Smooth muscle cell (in vitro differentiated cells): Measurements from ENCODE around the gene RND2. TPM values are rescaled to one million over a fixed set of nuclear protein-coding genes. Genes with fewer than 3 reads are reported as not detected.

Source experiments
- DNase-seq: peaks from one replicate; lab custom pipeline; 2025; ENCODE audit not compliant: unreplicated experiment; lab: John Stamatoyannopoulos, UW
- H2AFZ ChIP-seq: fragments of 200-600 bp; sonication (generic); 2 replicates; pipeline ENCODE4 v1.6.0; 2016; ENCODE audit warnings: antibody characterized with exemption, low read depth, mild to moderate bottlenecking
- H3F3A ChIP-seq: fragments of 200-600 bp; sonication (generic); 2 replicates; pipeline ENCODE4 v1.6.0; 2017; ENCODE audit warnings: antibody characterized with exemption, low read depth
- H3K27ac ChIP-seq: fragments of 200-600 bp; sonication (generic); 2 replicates; pipeline ENCODE4 v1.5.1; 2016; ENCODE audit warnings: low read depth, mild to moderate bottlenecking
- H3K27me3 ChIP-seq: fragments of 200-600 bp; sonication (generic); 2 replicates; pipeline ENCODE4 v1.6.1; 2016; ENCODE audit warnings: low read depth, mild to moderate bottlenecking
- H3K36me3 ChIP-seq: fragments of 200-600 bp; sonication (generic); 2 replicates; pipeline ENCODE4 v1.5.1; 2016; ENCODE audit warnings: low read depth
- H3K4me1 ChIP-seq: fragments of 200-600 bp; sonication (generic); 2 replicates; pipeline ENCODE4 v1.5.1; 2016; ENCODE audit warnings: low read depth
- H3K4me2 ChIP-seq: fragments of 200-600 bp; sonication (generic); 2 replicates; pipeline ENCODE4 v1.6.0; 2016; ENCODE audit warnings: mild to moderate bottlenecking
- H3K4me3 ChIP-seq: fragments of 200-600 bp; sonication (generic); 2 replicates; pipeline ENCODE4 v1.5.1; 2016; ENCODE audit warnings: mild to moderate bottlenecking
- H3K79me2 ChIP-seq: fragments of 200-600 bp; sonication (generic); 2 replicates; pipeline ENCODE4 v1.6.0; 2016; ENCODE audit warnings: low read depth, mild to moderate bottlenecking
- H3K9ac ChIP-seq: fragments of 200-600 bp; sonication (generic); 2 replicates; pipeline ENCODE4 v1.6.0; 2016; ENCODE audit warnings: low read depth
- H3K9me3 ChIP-seq: fragments of 200-600 bp; sonication (generic); replicated peaks from 2 replicates; pipeline ENCODE4 v1.5.1; 2016; ENCODE audit warnings: low read depth
- H4K20me1 ChIP-seq: fragments of 200-600 bp; sonication (generic); 2 replicates; pipeline ENCODE4 v1.6.0; 2016; ENCODE audit warnings: low read depth
- WGBS: methylation state at CpG from one replicate; pipeline ENCODE4 v1.1.7; 2016; ENCODE audit warnings: low lambda C conversion rate; 5-methylcytosine and 5-hydroxymethylcytosine counted together
- polyA plus RNA-seq: library from polyadenylated mRNA; unstranded; fragments of >200 nt; fragmentation: Nextera tagmentation; extraction: Ambion mirVana; gene quantifications from 2 replicates; pipeline ENCODE4 v1.2.1, GENCODE V29; 2016
- total RNA-seq: library from RNA; depleted of rRNA; stranded (reverse); fragments of >200 nt; gene quantifications from 2 replicates; pipeline ENCODE4 v1.2.3, GENCODE V29; 2014
- TF ChIP-seq, protein P1 (sequence below): fragments of 200-600 bp; sonication (generic); IDR thresholded peaks from 2 replicates; pipeline ENCODE4 v1.5.1; 2017; ENCODE audit warnings: borderline replicate concordance, mild to moderate bottlenecking, antibody characterized with exemption; ENCODE audit not compliant: insufficient read depth, poor library complexity, severe bottlenecking

RND2 gene
- total and polyA plus RNA-seq, 2 experiments from 2014 or later, result 0.27 to 1.1 TPM

DNA sequence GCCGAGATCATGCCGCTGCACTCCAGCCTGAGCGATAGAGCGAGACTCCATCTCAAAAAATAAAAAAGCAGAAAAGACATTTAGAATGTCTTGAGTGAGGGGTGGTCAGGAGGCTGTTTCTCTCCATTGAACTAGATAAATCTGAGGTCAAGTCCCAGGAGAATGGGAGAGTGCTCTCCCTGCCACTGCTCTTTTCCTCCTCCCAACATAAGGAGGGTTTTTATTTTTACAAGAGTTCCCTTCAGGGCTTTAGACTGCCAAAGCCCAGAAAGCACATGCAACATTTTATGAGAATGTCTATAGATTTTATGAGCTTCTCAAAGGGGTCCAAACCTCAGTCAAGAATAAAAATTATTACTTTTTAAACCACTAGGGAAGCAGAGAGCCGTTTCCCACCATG, 1.6 kb downstream of the RND2 start:
- Histone ChIP-seq H3F3A (peaks cover 2% of the 10 kb centered on the region), H3K9me3 (no peaks in the 10 kb centered on the region), H4K20me1 (no peaks in the 10 kb centered on the region), H3K9ac (no peak overlapping the region), H3K4me2 (no peak overlapping the region), H3K79me2 (peaks cover 4% of the 10 kb centered on the region), H3K27me3 (no peaks in the 10 kb centered on the region), H3K4me1 (no peaks in the 10 kb centered on the region), H3K36me3 (no peaks in the 10 kb centered on the region), H3K27ac (no peak overlapping the region), H3K4me3 (no peak overlapping the region), H2AFZ (no peak overlapping the region)
- WGBS, result 88% methylated on average over 5 of the region's 5 CpGs
- DNase-seq, result no peak
- TF ChIP-seq, protein P1, sequence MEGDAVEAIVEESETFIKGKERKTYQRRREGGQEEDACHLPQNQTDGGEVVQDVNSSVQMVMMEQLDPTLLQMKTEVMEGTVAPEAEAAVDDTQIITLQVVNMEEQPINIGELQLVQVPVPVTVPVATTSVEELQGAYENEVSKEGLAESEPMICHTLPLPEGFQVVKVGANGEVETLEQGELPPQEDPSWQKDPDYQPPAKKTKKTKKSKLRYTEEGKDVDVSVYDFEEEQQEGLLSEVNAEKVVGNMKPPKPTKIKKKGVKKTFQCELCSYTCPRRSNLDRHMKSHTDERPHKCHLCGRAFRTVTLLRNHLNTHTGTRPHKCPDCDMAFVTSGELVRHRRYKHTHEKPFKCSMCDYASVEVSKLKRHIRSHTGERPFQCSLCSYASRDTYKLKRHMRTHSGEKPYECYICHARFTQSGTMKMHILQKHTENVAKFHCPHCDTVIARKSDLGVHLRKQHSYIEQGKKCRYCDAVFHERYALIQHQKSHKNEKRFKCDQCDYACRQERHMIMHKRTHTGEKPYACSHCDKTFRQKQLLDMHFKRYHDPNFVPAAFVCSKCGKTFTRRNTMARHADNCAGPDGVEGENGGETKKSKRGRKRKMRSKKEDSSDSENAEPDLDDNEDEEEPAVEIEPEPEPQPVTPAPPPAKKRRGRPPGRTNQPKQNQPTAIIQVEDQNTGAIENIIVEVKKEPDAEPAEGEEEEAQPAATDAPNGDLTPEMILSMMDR, result no peak

DNA sequence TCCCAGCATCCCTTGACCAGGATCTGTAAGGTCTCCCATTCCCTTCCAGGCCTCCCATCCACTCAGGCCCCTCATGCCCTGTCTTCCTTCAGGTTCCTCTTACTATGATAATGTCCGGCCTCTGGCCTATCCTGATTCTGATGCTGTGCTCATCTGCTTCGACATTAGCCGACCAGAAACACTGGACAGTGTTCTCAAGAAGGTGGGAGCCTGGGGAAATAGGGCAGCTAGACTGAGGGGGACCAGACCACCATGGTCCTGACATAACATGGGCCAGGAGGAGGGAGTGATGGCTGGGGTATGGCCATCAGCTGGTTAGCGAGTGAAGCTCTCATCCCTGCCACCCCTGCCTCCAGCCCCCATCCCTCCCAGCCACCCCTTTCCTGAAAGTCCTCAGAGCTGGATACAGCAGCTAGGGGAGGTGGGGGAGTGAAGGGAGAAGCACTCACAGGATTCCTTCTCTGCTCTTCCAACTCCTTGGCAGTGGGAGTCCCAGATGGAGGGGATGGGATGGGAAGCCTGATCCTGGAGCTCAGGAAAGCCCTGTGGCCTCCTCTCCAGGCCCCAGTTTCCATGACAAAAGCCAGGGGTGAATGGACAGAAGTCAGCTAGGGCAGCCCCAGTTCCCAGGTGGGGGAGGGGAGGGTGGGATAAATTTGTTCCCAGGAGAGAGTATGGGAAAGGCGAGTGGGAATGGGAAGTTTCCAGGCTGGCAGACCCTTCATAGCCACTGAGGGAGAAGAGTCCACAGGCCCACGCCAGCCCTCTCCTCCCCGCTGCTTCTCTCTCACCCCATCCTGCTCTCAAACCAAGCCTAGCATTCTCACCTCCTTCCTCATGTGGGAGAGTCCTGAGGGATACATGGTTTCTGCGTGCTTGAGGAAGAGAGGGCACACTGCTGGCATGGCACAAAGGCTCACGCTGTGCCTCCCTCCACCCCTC, 2.3 kb downstream of the RND2 start:
- H3K36me3 ChIP-seq, result no peaks in the 10 kb centered on the region
- H3K4me3 ChIP-seq, result no peak overlapping the region
- H3K79me2 ChIP-seq, result no peaks in the 10 kb centered on the region
- H3K4me2 ChIP-seq, result no peak overlapping the region
- H3K9ac ChIP-seq, result no peak overlapping the region
- H4K20me1 ChIP-seq, result no peaks in the 10 kb centered on the region
- TF ChIP-seq, protein P1, result no peak
- WGBS, result 87% methylated on average over 9 of the region's 9 CpGs
- H3K27ac ChIP-seq, result no peak overlapping the region
- peaks cover 2% of the 10 kb centered on the region for H3F3A ChIP-seq
- no peaks in the 10 kb centered on the region for H3K4me1 ChIP-seq
- H3K9me3 ChIP-seq, result no peaks in the 10 kb centered on the region
- no peaks in the 10 kb centered on the region for H3K27me3 ChIP-seq
- DNase-seq, result no peak
- no peak overlapping the region for H2AFZ ChIP-seq

DNA sequence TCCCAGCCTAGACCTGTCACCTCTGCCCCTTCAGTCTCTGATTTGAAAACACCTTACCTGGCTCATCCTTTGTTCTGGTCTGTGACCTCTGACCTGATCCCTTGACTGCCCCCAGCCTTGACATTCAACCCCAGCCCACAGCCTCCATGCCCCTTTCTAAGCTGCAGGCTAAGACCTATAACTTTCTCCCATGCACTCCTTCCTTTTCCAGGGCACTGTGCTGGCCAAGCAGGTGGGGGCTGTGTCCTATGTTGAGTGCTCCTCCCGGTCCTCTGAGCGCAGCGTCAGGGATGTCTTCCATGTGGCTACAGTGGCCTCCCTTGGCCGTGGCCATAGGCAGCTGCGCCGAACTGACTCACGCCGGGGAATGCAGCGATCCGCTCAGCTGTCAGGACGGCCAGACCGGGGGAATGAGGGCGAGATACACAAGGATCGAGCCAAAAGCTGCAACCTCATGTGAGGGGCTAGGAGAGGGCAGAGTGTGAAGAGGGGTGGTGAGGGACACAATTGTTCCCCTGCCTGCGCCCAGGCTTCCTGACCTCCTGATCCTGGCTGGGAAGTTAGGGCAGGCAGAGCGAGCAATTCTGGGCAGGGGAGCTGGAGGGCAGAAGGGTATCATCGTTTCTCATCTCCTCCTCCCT, 3.3 kb downstream of the RND2 start:
- H2AFZ ChIP-seq, result no peak overlapping the region
- TF ChIP-seq, protein P1, result no peak
- 94% methylated on average over 17 of the region's 17 CpGs for WGBS

More for the DNA sequence above, 3.3 kb downstream of the RND2 start:
- H3K27ac ChIP-seq, result no peak overlapping the region
- H3K9ac ChIP-seq, result no peak overlapping the region
- no peaks in the 10 kb centered on the region for H3K36me3 ChIP-seq
- H3K4me1 ChIP-seq, result peaks cover 2% of the 10 kb centered on the region
- H4K20me1 ChIP-seq, result no peaks in the 10 kb centered on the region
- H3K27me3 ChIP-seq, result no peaks in the 10 kb centered on the region
- peaks cover 2% of the 10 kb centered on the region for H3F3A ChIP-seq
- H3K4me2 ChIP-seq, result no peak overlapping the region
- DNase-seq, result no peak
- H3K9me3 ChIP-seq, result no peaks in the 10 kb centered on the region
- H3K4me3 ChIP-seq, result no peak overlapping the region
- no peaks in the 10 kb centered on the region for H3K79me2 ChIP-seq
